Stimulated activated CD8-positive, alpha-beta memory T cell treated with anti-CD3 and anti-CD28 coated beads, Interleukin-4, amount 100 ng/mL, for 4 hours (primary cell): Measurements from ENCODE around the gene FRMD3.
"Not testable (repeated sequence)": the region's sequence is repeated elsewhere in the genome, so short reads cannot be mapped to it uniquely, and the experiment has no call there.

Experiments
- DNase-seq, 2 donors: peaks; one replicate each; pipeline ENCODE4 v3.0.0-alpha.2; 2020; ENCODE audit warnings: low read depth in 2 of 2, low spot score in 1 of 2

FRMD3 gene

DNA sequence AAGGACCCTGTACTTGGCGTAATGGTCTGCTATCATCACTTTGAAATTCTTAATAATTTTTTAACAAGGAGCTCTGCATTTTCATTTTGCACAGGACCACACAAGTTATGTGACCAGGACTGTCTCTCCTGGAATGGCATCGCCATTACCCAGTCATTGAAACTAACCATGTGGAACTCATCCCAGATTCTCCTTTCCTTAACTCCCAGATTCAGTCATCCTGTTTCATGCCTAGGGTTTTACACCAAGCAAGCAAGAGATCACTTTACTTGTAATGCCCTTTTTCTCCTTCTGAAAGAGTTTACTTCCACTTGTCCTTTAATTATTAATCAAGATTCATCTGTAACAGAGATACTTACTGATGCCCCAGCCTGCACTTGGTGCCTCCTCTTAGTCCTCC lies 12.0 kb downstream of the FRMD3 start:
- no peak for DNase-seq

- no peak for DNase-seq
These were observed 14.5 kb downstream of the FRMD3 start for GRCh38 chr9:83523684-83524083.

- no peak for DNase-seq
These were observed 16.8 kb downstream of the FRMD3 start for GRCh38 chr9:83521411-83521810.

DNA sequence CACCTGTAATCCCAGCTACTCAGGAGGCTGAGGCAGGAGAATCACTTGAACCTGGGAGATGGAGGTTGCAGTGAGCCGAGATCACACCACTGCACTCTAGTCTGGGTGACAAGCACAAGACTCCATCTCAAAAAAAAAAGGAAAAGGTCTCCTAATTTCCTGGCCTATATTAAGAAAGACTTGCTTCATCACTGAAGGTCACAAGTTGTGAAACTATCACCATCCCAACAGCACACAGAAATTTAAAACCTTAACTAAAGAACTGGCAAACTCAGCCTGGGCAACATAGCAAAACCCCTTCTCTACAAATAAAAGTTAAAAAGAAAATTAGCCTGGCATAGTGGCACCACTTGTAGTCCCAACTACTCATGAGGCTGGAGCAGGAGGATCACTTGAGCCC lies 17.2 kb downstream of the FRMD3 start:
- DNase-seq = no peak

DNA sequence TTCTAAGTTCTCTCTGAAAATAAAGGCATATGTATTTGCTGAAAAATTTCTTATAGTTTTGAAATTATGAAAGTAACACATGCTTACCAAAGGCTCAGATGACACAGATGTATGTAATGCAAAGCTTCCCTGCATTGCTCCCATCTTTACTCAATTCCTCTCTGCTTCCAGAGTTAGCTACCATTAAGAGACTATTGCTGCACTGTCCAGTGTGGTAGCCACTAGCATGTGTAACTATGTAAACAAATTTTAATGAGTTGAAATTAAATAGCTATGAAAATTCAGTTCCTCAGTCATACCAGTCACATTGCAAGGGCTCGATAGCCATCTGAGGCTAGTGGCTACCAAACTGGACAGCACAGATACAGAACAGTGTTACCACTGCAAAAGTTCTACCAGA lies 17.9 kb downstream of the FRMD3 start:
- DNase-seq = no peak

GRCh38 chr9:83517980-83518379 lies 20.2 kb downstream of the FRMD3 start:
- not testable (repeated sequence) for DNase-seq

- no peak for DNase-seq
These were observed 23.4 kb downstream of the FRMD3 start for GRCh38 chr9:83514767-83515166.

DNA sequence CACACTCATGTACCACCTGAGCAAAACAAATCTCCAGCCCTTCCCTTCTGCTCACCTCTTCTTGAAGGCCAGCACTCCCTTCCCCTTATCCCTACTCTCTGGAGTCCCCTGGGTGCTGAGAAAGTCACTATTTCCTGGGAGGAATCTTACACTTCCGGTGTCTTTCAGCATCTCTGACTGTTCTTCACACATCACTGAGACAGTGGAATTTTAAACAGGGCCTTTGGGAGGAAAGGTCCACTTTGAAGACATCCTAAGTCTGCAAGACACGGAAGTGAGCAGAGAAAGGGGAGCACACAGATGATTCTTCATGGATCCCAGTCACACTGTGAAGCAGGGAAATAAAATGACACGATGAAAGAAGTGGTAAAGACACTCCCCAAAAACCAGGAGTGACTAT lies 25.6 kb downstream of the FRMD3 start:
- DNase-seq = no peak

DNA sequence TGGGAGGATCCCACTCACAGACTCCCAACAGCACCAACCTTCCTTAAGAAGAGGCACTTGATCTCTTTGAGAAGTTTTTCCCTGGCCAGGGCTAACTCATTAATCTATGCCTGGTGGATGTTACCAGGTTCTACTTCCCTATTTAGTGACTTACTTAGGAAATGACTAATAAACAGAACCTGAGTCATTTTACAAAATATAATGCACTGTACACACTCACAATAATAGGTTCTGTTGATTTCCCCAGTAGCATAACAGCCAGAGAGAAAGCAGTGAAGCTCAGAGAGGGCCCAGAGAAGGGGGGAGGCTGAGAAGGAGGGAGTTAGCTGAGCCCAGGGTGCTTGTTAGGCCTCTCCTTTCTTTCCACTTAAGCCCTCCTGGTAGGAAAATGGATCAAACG lies 27.1 kb downstream of the FRMD3 start:
- DNase-seq = no peak

- no peak for DNase-seq
These were observed 28.8 kb downstream of the FRMD3 start for GRCh38 chr9:83509402-83509801.

DNA sequence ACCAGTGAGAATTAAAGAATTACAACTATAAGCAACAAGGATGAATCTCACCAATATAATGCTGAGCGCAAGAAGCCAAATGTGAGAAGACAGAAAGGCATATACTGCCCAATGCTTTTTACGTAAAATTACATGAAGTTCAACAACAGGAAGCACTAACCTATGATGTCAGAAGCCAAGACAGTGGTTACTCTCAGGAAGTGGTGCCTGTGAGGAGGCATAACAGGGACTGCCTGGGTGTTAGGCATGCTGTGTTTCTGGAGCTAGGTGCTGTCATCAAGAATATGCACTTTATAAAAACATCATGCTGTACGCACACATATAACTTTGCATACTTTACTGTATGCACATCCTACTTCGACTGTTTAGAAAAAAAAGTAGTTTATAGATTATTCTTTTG lies 30.1 kb downstream of the FRMD3 start:
- no peak for DNase-seq

GRCh38 chr9:83505282-83505681 lies 32.9 kb downstream of the FRMD3 start:
- no peak for DNase-seq

DNA sequence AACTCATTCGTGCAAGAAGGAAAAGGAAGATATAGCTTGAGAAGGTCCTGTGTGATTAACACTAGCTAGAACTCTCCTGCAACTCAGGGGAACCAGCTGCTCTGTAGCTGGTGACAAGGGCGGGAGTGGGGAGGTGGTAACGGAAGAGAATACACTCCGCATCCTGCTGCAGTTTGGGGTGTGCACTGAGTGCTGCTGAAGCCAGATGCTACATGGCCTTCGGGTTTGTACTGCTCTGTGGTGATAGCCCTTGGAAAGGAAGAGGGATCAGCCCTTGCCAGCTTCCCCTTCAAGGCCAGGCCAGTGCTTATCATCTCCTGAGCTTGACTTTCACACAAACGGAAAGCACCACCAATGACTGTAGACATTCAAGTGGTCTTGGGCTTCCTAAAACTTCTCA lies 34.3 kb downstream of the FRMD3 start:
- DNase-seq = no peak

GRCh38 chr9:83501565-83501964 lies 36.6 kb downstream of the FRMD3 start:
- no peak for DNase-seq

DNA sequence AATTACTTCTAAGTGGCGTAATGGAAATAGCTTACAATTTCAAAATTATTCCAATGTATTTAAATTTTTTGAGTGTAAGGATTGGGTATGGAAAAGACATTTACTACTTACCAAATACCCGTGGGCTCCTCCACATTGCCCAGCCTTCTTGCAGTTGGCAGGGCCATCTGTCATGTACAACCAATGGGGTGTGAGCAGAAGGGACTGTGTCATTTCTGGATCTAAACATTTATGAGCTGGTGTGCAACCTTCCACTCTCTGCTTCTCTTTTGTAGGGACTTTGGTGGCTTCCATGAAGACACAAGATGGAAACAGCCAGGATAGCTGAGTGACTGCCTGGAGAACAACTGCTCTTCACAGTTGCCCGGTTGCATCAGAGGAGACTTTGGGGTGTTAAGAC lies 40.8 kb downstream of the FRMD3 start:
- DNase-seq = no peak

- DNase-seq = no peak
These were observed 46.2 kb downstream of the FRMD3 start for GRCh38 chr9:83491995-83492394.

DNA sequence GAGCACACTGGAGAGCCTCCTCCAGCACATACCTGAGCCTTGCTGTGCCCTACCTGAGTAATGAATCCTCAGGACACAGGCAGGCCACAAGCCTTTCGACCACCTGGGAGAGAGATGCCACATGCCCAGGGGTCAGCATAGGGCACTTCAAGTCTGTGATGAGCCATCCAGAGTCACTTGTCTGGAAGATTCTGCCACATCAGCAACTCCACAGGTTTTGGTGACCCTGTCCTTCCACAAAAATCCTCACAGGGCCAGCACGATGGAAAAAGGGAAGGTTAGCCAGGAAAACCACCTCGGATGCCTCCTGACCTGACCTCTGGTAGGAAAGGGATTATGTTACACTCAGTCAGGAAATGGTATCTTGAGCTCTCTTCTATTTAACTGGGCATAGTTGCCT lies 46.8 kb downstream of the FRMD3 start:
- DNase-seq = no peak

- no peak for DNase-seq
These were observed 48.2 kb downstream of the FRMD3 start for GRCh38 chr9:83489961-83490360.

- DNase-seq = no peak
These were observed 53.2 kb downstream of the FRMD3 start for GRCh38 chr9:83484990-83485389.

- no peak for DNase-seq
These were observed 55.0 kb downstream of the FRMD3 start for GRCh38 chr9:83483223-83483622.

GRCh38 chr9:83479765-83480164 lies 58.4 kb downstream of the FRMD3 start:
- no peak for DNase-seq

DNA sequence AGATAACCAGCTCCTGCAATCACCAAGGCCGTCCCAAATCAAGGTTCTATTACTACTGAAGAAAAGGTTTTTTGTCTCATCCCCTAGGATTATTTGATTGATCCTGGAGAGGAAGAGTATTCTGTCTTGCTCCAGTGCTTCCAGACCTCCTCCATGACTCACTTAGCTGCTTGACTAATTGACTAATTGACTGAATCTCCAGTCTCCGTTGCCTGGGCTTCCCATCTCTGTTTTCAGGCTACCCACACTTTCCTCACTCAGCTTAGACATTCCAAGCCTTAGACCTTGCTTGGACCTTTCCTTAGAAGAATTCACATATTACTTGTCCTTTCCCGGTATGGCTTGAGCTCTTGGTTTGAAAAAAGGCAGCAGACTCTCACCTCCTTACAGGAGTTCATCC lies 60.6 kb downstream of the FRMD3 start:
- DNase-seq = no peak

- DNase-seq = no peak
These were observed 61.1 kb downstream of the FRMD3 start for GRCh38 chr9:83477120-83477519.

DNA sequence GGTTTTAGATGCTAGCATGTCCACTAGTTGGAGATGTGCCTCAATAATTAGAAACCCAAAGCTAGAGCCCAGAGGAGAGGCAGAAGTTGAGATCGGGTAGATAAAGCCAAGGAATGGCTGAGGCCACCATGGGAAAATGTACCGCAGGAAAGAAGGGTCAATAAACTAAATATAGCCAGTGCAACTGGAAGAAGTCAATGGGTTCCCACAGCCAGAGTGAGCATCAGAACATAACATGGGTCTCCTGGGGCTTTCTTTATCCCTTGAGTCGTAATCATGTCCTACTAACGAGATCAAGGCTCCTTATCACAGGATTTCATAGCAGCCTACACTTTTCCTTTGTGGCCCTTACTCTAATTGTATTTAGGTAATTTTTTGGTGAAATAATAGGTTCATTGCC lies 61.7 kb downstream of the FRMD3 start:
- no peak for DNase-seq
